GM21576 (cell line): Measurements from ENCODE around the gene AIP.

ENCODE experiments used
- ATAC-seq: cut with Tn5 transposase; IDR thresholded peaks from one replicate; pipeline ENCODE4 v1.9.1; 2021; ENCODE audit warnings: mild to moderate bottlenecking, moderate library complexity; ENCODE audit not compliant: unreplicated experiment

The AIP gene

DNA sequence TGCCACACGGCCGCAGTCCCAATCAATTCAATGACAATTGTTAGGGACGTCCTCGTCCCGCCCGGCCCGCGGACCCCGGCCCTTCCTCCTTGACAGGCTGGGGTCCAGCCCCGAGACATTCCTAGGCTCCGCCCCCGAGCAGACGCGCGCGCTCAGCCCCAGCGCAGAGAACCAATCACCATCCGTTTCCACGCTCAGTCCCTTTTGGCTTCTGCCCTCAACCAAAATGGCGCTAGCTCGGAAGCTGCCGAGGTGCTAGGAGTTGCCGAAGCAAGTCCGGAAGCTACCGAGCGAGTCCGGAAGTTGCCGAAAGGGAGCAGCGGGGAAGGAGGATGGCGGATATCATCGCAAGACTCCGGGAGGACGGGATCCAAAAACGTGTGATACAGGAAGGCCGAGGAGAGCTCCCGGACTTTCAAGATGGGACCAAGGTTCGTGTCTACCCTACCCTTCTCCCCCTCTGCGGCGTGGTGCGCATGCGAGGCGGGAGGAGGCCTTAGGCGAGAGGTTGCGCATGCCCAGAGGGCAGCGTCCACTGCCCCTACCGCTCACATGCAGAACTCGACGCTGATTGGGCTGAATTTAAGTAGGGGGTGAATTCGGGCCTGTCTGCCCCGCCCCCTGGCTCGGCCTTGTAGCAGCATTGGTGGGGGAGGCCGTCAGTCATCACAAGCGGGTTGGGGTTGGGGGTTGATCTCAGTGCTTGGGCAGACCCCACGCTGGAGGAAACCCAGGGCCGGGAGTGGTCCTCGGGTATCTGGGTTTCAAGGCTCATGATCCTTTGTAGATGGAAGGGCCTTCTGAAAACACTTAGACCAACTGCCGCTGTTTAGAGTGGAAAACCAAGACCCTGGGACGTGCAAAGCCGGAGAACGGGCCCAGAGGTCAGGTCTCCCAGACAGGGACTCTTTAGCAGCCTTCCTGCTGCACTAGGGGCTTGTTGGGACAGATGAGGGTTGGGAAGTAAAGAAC, at the start of gene AIP:
Gene AIP, plus strand, starts transcription at position 200 of the 972 bp plus-strand sequence. Its CDS starts 133 bp downstream, at position 333.
- ATAC-seq: peak; percentile 57

- ATAC-seq: no peak
Observed at GRCh38 chr11:67433536-67434394, 49.1 kb upstream of the AIP start.

DNA sequence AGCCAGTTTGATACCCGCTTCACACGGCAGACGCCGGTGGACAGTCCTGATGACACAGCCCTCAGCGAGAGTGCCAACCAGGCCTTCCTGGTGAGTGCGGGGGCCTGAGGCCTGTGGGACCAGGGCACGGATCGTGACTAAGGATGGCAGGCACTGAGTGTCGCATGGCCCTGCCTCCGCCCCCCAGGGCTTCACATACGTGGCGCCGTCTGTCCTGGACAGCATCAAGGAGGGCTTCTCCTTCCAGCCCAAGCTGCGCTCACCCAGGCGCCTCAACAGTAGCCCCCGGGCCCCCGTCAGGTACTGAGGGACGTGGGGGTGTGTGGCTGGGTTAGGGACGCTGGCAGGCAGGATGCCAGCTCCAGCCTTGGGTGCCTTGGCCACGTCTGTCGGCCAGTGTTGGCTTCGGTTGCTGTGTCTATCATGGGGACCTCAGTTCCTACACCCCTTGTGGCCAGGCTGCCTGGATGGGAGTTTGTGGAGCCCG, 48.4 kb upstream of the AIP start:
- no peak for ATAC-seq

GRCh38 chr11:67435031-67435726, 47.6 kb upstream of the AIP start:
- no peak for ATAC-seq

- no peak for ATAC-seq
Observed at GRCh38 chr11:67435727-67436458, 46.9 kb upstream of the AIP start.

DNA sequence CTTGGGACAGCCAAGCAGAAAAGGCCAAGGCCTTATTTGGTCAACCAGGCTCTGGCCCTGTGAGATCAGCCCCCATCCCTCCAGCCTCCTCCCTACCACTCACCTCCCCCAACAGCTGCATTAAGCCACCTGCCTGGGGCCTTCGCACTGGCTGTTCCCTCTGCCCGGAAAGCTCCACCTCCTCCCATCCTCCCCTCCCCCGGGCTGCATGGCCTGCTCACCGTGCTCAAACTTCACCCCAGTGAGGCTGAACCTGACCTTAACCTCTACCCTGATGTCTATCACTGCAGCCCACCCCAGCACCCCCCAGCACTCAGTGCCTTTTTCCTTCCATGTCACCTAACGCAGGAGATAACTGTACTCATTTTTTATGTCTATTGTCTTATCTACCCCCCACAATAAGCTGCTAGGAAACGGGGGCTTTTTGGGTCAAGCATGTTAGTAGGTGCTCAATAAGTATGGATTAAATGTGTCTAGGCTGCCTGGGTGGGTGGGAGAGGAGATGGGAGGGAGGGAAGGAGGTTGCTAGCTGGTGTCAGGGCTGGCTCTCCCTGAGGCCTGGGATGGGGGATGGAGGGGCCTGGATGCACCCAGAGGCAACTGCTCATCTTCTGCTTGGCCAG, 46.3 kb upstream of the AIP start:
- peak; percentile 34 for ATAC-seq

DNA sequence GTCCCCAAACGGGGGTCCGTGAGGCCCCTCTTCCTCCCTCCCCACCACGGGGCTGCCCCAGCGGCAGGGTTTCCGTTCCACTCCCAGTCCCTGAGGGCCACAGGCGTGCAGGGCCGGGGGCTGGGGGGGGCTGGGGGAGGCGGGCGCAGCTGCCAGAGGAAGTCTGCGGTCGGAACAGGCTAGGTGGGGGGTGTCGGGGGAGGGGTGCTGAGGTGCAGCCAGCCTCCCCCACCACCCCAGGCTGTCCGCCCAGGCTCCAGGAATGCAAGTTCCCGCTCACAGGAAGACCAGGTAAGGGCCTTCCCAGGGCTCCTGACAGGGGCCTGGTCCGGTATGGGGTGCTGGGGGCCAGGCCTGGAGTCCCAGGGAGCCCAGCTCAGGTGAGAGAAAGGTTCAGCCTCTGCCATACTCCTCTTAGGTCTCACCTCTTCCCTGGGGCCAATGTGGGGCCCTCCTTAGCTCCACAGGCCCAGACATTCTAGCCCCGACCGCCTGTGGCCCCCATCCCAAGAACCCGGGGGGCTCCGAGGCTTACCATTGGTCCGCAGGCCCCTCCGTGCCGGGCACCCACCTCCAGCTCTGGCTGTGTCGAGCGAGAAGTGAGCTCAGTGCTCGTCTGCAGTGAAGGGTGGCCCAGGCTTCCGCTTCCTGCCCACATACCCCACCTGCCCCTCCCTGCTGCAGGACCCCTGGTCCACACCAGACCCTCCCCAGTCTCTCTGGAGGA, 45.6 kb upstream of the AIP start, which contains the start of gene PTPRCAP:
Gene PTPRCAP, minus strand, starts transcription at position 601 of the 727 bp plus-strand sequence. Its CDS starts 63 bp downstream, at position 538.
- ATAC-seq: no peak

- ATAC-seq: no peak
Observed at GRCh38 chr11:67437809-67438157, 45.0 kb upstream of the AIP start.

- ATAC-seq: no peak
Observed at GRCh38 chr11:67438158-67438902, 44.5 kb upstream of the AIP start.

DNA sequence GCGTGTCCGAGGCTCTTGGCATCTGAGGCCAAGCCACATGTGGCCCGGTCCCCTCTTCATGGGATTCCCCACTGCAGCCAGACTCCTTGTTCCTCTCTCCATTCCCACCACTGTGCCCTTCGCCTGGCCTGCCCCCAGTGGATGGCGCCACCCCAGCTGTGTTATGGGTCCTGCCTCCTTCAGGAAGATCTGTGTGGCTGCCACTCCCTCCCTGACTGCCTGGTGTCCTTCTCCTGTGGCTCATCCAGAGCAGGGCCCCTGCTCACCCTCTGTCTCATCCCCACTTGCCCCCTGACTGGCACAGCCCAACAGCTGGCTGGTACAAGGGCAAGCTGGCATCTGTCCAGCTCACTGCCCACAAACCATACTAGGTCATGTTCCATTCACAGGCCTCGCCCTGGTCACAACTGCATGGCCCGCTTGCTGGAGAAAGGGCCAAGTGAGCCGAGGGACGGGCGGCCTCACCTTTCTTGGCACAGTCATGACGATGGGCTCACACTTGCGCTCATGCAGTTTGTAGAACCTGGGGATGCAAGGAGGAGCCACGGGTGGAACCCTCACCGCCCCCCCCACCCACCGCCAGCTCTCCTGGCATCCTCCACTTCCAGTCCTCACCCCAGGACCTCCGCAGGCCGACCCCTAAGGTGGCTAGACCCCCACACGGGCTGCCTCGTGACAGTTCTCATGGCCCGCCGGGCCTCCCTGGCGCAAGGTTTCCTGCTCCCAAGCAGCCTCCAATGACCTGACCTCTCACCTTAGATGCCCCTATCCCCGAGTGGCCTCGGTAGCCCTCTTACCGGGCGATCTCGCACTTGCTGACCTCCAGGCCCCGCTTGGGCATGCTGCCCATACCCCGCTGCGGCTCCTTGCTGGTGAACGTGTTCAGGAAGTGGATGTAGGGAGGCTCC, 43.3 kb upstream of the AIP start:
- ATAC-seq: no peak

DNA sequence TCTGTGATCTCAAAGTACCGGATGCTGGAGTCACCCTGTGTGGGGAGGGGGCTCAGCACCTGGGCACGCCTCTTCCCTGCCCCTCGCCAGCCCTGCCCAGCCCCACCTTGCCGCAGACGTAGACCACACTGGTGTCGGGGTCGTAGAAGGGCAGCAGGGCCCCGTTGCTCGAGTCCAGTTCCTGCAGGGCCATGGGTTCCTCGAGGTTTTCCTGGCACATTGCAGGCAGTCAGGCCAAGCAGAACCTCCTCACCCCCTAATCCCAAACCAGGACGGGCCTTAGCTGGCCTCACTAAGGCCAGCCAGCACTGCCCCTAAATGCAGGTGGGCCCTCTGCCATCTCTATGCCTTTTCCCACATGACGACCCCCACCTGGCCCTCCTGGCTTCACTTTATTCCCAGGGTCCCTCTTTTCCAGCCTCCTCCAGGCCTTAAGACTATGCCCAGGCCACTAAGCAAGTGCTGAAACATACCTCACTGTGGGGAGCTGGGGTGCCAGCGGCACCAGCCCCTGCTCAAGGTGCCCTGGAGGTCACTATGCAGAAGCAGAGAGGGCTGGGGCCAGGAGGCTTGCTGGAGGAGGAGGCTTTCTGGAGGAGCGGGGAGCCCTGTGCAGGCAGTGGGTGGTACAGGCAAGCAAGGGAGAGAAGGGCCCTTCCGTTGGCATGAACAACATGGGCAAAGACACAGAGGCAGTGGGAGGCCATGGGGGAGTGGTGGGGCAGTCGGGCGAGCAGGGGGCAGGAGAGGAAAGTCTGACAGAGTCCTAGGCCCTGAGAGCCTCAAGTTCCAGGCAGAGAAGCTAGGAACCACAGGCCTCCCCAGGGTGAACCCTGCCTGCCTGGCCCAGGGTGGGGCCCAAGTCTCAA, 42.4 kb upstream of the AIP start:
- no peak for ATAC-seq

GRCh38 chr11:67441098-67441563, 41.7 kb upstream of the AIP start:
- ATAC-seq: no peak

DNA sequence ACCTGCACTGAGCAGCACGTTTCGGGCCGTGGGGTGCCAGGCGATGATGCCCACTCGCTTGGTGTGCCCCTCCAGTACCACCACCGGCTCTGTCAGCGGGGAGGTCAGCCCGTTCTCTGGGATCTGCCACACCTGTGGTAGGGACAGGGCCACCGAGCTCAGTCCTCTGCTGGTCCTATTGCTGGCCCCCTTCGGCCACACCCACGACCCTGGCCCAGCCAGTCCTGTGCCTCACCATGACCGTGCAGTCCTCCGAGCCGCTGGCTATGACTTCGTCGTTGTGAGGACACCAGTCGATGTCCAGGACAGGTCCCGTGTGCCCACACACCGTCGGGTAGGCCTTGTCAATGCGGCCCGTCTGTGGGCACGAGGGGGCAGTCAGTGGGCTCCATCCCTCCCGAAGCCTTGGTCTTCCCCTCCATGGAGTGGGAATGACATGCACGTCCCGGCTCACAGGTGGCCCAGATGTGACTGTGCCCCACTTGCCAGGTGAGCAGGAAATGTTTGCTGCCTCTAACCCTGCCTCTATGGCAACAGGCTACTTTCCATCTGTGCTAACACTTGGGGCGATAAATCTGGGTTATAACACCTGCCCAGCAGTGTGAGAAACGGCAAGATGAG, 41.0 kb upstream of the AIP start:
- no peak for ATAC-seq

DNA sequence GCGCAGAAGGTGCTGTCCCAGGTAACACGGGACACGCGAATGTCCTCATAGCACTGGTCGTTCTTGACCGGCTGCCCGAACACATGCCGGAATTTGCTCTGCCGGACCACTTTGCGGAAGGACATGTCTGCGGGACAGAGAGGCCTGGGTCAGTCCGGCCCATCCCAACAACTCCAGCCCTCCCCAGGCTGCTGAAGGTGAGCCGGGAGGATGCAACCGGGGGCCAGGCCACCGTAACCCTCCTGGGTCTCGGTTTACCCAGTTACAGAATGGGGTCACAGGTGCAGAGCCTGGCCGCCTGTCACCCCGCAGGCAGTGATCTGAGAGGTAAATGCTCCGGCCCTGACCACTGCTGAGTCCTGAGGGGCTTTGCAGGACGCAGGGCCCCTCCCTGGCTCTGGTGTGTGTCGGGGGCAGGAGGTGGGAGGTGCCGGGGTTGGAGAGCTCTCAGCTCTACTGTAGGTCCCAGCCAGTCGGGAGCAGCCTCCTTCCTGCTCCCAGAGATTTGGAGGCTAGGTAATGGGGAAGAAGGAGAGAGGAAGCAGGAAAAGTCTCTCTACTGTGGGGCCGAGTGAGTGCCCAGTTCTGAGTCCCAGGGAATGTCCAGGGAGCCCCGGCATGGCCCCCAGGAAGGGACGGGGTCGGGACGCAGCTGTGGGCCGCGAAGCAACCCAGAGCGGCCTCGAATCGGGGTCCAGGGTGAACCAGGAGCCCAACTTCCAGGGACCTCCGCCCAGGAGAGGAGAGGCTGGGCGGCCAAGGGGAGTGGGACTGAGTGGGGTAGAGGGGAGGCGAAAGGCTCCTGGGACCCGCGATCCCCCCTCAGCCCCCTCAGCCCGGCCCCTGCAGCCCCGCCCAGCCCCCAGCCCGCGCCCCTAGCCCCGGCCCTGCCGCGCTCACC, 40.1 kb upstream of the AIP start:
- ATAC-seq: no peak

- no peak for ATAC-seq
Observed at GRCh38 chr11:67445515-67445914, 37.3 kb upstream of the AIP start.
